ENCODE data around the gene LZTR1.
A peak's percentile ranks its signal among the peaks of the same experiment; 100 is the strongest.
"Not testable (repeated sequence)": the region's sequence is repeated elsewhere in the genome, so short reads cannot be mapped to it uniquely, and the experiment has no call there.

LZTR1 gene

DNA sequence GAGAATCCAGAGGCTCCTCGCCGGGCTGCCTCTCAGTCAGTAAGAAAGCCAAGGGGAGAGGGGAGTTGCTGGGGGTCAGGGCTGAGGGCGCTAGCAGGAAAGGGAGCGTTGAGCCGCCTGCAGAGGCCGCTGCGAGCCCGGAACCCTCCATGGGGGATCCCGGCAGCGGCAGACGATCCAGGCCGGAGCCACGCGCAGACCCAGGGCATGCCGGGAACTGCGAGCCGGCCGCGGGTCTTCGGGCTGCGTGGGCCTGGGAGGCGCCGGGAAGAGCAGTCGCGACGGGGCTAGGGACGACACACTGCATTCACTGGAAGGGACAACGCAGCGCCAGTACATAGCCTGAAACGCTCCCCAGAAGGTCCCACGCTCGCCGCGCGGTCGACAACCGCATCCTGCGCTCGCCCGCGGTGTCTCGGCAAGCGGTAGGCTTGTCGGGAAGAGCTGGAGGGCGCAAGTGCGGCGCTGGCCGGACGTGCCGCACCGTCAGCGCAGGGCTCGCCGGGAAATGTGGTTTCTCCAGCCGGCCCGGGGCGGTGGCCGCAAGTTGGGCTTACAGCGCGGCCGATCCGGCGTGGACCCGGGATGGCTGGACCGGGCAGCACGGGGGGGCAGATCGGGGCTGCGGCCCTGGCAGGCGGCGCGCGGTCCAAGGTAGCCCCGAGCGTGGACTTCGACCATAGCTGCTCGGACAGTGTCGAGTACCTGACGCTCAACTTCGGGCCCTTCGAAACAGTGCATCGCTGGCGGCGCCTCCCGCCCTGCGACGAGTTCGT is at the start of gene LZTR1:
TSS of gene LZTR1 (plus strand) at position 511 of the 776 bp plus-strand sequence. CDS start at position 586, 75 bp downstream.
- DNase-seq: peak; percentile 56

DNA sequence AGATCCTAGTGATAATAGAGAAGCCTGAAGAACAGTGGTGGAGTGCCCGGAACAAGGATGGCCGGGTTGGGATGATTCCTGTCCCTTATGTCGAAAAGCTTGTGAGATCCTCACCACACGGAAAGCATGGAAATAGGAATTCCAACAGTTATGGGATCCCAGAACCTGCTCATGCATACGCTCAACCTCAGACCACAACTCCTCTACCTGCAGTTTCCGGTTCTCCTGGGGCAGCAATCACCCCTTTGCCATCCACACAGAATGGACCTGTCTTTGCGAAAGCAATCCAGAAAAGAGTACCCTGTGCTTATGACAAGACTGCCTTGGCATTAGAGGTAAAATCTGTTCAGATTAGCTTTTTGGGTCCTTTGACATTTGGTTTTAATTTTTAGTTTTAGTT is 48.2 kb upstream of the LZTR1 start:
- no peak for DNase-seq

DNA sequence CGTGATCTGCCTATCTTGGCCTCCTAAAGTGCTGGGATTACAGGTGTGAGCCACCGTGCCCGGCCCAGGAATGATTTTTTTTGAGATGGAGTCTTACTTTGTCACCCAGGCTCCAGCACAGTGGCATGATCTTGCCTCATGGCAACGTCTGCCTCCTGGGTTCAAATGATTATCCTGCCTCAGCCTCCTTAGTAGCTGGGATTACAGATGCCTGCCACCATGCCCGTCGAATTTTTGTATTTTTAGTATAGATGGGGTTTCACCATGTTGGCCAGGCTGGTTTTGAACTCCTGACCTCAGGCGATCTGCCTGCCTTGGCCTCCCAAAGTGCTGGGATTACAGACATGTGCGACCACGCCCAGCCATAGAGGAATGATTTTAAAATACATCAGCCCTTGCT is 47.0 kb upstream of the LZTR1 start:
- DNase-seq: not testable (repeated sequence)

DNA sequence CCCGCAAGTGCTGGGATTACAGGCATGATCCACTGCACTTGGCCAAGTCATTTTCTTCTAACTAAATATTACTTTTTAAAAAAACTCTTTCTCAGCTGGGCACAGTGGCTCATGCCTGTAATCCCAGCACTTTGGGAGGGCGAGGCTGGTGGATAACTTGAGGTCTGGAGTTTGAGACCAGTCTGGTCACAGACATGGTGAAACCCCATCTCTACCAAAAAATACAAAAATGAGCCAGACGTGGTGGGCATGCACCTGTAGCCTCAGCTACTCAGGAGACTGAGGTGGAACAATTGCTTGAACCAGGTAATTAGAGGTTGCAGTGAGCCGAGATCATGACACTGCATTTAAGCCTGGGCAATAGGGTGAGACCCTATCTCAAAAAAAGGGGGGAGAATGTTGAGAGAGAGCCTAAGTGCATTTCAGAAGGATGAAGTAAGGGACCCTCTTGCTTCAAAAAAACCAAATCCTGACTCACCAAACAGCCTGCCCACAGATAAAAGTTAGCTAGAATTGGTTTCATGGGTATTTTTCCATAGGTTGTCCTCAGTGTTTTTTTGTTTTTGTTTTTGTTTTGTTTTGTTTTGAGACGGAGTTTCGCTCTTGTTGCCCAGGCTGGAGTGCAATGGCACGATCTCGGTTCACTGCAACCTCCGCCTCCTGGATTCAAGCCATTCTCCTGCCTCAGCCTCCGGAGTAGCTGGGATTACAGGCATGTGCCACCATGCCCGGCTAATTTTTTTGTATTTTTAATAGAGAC is 46.1 kb upstream of the LZTR1 start:
- DNase-seq: not testable (repeated sequence)

DNA sequence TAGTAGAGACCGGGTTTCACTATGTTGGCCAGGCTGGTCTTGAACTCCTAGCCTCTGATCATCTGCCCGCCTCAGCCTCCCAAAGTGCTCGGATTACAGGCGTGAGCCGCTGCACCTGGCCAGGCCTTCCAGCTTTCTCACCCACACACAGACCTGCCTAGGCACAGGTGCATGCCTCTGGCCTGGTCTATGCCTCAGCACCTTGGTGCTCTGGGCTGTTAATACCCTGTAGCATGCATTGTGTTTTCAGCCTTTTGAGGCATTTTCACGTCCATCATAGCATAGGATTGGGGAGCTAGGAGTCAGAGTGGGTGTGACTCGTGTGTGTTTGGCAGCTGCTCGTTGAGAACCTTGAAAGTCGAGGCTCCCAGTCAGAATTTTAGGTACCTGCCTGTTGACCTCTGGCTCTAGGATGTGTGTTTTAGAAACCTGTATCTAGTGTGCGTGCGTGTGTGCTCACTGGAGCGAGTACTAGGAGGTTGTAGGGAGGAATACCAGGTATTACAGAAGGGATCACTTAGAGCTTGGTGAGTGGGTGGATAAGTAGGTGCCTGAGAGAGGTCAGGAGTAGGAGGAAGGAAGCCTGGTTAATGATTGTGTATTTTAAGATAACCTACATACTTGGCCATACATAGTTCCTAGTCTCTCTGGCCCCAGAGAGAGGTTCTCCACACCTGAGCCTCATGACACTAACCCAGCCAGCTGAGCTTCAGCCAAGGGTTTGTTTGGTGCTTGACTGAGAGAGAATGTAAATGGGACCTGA is 44.9 kb upstream of the LZTR1 start:
- no peak for DNase-seq

DNA sequence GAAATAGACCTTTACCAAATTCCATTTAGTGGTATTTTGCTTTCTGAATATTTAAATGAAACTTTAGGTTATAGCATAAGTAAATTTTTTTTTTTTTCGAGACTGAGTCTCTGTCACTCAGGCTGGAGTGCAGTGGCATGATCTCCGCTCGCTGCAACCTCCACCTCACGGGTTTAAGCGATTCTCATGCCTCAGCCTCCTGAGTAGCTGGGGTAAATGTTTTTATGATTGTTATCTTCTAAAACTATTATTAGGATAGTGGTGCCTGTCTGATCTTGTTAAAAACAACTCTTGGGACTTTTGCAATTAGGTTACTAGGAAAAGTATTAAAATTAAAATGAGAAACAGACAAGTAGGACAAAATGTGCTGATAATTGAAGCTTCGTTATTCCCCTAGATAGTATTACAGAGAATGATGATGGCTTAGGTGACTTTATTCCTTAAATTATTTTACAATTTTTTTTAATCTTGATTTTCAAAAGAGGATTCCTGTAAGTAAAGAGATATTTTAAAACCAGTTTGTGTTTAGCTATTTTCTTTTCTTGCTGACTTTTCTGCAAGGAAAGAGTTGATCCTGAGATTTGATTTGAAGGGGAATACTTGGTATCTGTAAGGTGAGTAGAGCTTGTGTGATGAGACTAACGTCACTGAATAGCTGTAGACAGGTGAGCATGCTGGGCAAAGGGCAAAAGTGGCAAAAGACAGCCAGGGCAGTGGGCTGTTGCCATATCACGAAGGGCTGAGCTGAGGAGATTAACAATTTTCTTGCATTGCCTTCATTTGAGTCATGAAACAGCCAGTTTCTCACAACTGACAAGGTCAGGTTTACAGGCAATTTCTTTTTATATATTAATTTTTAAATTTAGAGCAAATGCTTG is 44.1 kb upstream of the LZTR1 start:
- no peak for DNase-seq

DNA sequence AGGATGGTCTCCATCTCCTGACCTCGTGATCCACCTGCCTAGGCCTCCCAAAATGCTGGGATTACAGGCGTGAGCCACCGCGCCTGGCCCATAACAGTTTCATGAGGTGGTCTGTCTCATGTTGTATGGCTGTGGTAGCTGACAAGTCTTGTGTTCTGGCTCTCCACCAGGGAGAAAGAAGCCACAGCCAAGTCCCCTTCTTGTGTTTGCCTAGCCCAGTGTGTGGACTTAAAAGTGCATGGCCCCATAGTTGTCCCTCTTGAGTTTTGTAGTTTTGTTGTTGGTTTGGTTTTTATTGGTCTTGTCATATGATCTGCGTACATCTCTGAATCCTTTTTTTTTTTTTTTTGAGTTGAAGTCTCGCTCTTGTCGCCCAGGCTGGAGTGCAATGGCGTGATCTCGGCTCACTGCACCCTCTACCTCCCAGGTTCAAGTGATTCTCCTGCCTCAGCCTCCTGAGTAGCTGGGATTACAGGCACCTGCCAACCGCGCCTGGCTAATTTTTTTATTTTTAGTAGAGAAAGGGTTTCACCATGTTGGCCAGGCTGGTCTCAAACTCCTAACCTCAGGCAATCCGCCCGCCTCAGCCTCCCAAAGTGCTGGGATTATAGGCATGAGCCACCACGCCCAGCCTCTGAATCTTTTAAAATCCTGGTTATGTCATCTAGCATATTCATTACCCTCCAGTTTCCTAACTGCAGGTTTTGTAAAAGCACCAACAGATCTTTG is 42.5 kb upstream of the LZTR1 start:
- DNase-seq: not testable (repeated sequence)

DNA sequence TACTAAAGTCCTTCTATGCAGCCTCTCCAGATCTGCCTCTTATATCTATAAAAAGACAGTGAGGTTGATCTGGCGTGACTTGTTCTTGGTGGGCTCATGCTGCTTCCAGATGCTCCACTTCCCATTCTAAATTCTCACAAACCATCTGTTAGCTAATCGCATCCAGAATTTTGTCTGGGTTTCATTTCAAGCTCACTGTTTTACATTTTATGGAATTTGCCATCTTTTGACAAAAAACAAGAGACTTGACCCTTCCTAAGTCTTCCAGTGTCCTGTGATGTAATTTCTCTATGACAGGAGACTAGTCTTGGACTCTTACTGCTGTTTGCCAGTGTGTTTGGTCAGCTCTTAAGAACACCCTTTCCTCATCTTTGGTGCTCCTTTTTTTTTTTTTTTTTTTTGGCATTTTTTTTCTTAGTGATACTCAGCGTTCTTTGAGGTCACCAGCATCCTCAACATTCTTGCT is 41.9 kb upstream of the LZTR1 start:
- DNase-seq: no peak

DNA sequence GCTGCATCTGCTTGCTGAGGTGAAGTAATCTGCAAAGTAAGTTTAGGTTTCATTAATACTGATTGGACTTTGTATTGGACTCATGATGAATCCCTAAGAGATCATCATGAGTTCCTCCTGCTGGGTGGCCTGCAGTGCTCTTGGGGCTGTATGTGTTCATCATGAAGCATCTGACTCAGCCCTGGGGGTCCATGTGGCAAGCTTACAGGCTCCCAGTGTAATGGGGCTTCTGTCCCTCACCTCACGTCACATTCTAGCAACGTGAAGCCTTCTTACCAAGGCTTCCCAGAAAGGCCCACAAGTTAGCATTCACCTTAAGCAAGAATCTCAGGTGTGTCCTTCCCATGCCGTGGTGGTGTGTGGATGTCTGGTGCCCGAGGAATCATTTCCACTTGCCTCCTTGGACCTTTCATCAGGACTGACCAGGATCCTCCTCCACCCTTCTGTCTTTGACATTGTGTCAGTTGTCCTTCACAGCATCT is 41.2 kb upstream of the LZTR1 start:
- DNase-seq: no peak

DNA sequence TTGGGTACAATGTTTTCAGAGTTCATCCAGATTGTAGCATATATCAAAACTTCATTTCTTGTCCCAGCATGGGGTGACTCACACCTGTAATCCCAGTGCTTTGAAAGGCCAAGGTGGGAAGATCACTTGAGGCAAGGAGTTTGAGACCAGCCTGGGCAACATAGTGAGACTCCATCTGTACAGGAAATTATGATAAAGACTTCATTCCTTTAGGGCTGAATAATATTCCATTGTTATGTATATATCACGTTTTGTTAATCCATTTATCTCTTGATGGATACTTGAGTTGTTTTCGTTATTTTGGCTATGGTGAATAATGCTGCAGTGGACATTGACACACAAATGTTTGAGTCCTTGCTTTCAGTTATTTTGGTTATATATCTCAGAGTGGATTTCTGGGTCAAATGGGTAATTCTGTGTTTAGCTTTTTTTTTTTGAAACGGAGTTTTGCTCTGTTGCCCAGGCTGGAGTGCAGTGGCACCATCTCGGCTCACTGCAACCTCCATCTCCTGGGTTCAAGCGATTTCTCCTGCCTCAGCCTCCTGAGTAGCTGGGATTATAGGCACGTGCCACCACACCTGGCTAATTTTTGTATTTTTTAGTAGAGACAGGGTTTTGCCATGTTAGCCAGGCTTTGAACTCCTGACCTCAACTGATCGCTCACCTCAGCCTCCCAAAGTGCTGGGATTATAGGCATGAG is 39.7 kb upstream of the LZTR1 start:
- DNase-seq: not testable (repeated sequence)

DNA sequence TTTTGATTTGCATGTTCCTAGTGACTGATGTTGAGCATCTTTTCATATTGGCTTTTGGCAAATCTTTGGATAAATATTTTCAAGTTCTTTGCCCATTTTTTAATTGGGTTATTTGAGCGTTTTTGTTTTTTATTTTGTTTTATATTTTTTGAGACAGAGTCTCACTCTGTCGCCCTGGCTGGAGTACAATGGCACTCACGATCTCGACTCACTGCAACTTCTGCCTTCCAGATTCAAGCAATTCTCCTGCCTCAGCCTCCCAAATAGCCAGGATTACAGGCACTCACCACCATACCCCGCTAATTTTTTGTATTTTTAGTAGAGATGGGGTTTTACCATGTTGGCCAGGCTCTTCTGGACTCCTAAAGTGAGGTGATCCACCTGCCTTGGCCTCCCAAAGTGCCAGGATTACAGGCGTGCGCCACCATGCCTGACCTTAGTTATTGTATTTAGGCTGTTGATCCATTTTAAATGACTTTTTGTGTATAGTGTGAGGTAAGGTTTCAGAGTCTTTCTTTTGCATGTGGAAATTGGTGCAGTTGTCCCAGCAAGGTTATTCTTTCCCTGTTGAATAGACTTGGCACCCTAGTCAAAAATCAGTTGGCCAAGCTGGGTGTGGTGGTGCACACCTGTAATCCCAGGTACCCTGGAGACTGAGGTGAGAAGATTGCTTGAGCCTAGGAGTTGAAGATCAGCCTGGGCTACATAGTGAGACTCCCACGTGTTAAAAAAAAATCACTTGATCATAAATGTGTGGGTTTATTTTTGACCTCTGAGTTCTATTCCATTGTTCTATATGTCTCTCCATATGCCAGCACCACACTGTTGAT is 38.8 kb upstream of the LZTR1 start:
- no peak for DNase-seq

DNA sequence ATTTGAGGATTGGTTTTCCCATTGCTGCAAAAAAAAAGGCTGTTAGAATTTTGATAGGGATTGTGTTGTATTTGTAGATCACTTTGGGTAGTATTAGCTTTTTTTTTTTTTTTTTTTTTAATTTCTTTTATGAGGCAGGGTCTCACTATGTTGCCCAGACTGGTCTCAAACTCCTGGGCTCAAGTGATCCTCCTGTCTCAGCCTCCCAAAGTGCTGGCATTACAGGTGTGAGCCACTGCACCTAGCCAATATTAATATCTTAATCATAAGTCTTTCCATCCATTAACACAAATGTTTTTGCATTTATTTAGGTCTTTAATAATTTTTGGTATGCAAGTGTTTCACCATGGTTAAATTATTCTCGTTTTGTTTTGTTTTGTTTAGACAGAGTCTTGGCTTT is 38.1 kb upstream of the LZTR1 start:
- DNase-seq: no peak

DNA sequence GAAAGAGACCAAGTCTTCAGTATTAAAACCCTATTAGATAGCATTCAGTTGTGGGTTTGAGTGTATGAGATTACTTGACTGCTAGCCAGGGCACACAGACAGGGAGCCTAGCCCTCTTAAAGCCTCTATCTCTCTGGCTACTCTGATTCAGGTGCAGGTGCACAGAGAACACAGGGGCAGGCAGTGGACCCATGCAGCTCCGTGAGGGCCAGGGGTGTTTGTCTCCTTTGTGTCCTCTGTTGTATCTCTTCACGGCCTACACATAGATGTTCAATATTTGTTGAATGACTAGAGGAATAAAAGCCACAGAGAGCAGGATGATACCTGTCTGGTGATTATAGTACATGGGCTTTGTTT is 36.5 kb upstream of the LZTR1 start:
- DNase-seq: no peak

DNA sequence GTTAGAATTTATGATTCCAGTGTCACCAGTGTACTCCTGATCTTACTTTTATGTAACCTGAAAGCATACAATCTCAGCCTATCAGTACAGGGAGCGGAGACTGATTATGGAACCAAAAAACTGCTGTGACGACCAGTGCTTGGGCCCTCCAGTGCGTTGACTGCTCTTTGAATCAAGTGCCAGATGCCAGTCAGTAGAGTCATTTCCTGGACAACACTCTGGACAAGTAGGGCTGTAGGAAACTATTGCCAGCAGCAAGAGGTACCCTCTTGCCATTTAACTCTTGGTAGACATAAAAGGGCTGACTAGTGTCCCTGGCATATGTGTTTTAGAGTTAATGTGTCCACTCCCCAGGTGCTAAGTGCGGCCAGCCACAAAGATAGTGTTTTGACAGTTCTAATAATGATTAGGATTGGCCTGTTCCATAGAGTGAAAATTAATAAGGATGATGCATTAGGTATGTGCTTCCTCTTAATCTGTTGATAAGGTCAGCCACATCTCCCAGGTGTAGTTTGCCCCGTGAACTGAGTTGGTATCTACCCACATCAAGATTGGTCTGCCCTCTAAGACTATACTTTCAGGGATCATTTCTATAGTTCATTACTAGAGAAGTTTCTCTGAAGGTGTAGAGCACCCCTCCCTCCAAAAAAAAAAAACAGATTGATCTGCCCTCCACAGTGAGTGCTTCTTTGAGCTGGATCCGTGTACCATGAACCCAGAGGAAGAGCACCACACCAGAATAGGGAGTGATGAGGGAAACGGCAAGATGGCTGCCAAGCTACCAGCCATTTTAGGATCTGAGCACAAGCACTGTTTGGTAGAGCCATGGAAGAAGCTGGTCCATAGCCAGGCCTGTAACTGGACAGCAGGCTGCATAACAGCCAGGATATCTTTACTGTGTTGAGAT is 35.8 kb upstream of the LZTR1 start:
- DNase-seq: no peak

DNA sequence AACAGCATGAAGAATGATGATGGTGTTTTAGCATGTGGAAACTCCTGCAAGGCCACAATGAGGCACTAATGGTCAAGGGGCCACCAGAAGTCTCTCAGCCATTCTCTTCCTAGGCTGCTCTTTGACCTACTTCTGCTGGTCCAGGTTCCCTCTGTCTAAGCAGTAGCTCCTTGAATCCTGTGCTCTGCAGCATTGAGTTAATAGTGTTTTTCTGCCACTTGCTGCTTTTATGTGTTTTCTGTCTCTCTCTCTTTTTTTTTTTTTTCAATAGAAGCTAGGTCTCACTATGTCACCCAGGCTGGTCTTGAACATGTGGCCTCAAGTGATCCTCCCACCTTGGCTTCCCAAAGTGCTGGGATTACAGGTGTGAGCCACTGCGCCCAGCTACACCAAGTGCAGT is 35.1 kb upstream of the LZTR1 start:
- DNase-seq: no peak

DNA sequence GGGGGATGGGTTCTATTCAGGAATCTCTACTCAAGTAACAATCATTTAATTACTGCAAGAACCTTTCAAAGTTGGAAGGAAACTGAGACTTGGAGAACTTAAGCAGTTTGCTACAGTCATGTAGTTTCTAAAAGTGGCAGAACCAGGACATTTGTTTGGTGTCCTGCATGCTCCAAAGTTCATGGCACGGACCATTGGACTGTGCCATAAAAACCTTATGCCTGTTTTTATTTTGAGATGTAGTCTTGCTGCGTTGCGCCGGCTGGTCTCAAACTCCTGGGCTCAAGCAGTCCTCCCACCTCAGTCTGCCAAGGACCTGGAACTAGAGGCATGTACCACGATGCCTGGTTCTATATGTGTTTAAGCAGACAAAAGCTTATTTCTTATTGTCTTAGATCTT is 33.6 kb upstream of the LZTR1 start:
- DNase-seq: no peak

DNA sequence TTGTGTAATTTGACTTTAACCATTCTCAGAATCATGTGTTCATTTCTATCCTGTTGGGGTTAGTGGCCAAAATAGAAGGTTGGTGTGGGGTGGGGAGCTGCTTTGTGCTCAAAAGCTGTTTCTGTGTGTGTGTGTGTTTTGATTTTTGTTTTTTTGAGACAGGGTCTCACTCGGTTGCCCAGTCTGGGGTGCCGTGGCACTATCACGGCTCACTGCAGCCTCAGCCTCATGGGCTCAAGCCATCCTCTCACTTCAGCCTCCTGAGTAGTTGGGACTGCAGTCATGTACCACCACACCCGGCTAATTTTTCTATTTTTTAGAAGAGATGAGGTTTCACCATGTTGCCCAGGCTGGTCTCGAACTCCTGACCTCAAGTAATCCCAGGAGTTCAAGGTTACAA is 33.1 kb upstream of the LZTR1 start:
- no peak for DNase-seq

DNA sequence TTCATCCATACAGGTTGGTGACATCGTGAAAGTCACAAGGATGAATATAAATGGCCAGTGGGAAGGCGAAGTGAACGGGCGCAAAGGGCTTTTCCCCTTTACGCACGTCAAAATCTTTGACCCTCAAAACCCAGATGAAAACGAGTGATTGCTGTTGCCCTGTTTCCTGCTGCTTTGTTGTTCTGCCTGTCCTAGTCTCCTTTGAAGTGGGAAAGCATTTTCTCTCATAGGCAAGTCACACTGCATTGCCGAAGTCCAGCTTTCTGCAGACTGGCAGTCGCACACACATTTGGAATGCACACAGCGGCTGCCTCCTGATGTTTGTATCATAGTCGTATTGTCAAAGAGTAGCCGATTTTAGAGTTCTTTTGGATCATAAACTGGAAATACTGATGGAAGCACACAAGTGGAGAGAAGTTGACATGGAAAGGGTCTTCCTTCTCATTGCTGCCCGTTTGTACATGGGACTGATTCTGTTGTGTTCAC is 32.4 kb upstream of the LZTR1 start:
- DNase-seq: no peak

All from NCI-H526 treated with DMSO at 0.1 percent for 48 hours (cell line).